ENCODE data around the gene COQ10B.
"Not testable (repeated sequence)": the region's sequence is repeated elsewhere in the genome, so short reads cannot be mapped to it uniquely, and the experiment has no call there.

The COQ10B gene

GRCh38 chr2:197453123-197453913 is at the start of gene COQ10B:
TSS of gene COQ10B (plus strand) at chr2:197453552. CDS start at chr2:197453561, 9 bp downstream.
- peak; percentile 95 for DNase-seq (ENCODE audit: low read depth)

DNA sequence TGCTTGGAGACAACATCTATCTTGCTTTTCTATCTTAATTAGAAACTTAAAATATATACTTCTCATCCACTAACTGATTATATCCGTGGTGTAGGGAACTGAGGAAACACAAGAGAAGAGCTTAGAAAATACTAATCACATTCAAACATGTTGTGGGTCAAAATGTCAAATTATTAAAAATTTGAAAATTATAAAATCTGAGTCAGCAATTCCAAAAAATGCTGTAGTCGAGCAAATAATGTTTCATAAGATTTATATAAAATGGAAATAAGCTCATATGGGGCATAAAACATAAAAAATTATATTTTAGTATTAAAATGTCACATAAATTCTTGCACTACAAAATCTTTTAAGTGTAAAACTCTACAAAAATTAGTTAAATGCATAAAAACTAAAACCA is 47.8 kb upstream of the COQ10B start:
- no peak for DNase-seq (ENCODE audit: low read depth)

GRCh38 chr2:197414039-197414438 is 39.3 kb upstream of the COQ10B start:
- DNase-seq (ENCODE audit: low read depth), result no peak

DNA sequence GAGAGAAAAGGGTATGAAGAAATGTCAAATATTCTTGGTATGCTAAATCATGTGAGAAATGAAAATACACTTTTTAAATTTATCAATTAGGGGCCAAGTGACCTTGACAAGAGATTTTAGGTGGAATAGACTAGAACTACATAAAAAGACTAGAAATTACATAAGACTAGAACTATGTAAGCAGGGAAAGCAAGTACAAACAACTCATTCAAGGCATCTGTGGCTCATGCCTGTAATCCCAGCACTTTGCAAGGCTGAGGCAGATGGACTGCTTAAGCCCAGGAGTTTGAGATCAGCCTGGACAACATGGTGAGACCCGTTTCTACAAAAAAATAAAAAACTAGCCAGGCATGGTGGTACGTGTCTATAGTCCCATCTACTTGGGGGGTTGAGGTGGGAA is 38.8 kb upstream of the COQ10B start:
- DNase-seq (ENCODE audit: low read depth), result no peak

DNA sequence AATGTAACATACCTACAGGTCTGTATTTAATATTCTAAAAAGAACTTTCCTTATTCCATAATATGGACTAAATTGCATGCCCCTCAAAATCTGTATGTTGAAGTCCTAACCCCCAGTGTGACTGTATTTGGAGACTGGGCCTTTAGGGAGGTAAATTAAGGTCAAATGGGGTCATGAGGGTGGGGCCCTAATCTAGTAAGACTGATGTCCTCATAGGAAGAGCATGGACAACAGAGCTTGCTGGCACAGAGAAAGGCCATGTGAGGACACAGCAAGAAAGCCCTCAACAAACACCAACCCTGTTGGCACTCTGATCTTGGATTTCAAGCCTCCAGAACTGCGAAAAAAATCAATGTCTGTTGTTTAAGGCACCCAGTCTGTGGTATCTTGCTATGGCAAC is 37.1 kb upstream of the COQ10B start:
- no peak for DNase-seq (ENCODE audit: low read depth)

DNA sequence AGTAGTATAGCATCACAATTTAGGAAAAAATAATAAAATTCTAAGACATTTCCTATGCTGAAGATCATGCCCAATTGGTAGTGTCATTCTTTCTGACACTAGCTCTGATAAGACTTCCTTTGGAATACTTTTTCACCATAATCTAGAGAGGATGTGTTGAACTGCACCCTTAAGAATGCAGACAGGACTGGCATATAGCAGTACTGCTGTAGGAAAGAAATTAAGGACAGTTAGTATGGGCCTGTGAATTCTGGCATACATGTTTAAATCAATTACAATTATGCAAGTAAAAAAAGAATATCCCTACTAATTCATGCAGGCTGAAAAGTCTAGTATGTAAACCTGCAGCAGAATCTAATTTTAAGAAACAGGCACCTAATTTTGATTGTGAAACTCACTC is 33.9 kb upstream of the COQ10B start:
- DNase-seq (ENCODE audit: low read depth), result no peak

DNA sequence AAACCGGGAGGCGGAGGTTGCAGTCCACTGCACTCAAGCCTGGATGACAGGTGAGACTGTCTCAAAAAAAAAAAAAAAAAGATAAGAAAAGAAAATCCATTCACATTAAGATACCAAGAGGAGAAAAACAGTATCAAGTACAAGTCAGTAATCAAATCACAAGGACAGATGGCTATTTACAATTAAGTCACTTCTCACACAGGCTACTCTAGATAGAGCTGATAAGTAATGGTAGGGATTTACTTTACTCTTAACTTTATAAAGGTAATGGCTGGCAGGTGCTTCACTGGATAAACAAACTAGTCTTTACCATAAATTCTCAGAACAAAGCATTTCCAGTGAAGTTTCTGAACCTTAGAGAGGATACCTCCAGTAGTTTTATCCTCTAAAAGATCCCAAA is 30.0 kb upstream of the COQ10B start:
- no peak for DNase-seq (ENCODE audit: low read depth)

DNA sequence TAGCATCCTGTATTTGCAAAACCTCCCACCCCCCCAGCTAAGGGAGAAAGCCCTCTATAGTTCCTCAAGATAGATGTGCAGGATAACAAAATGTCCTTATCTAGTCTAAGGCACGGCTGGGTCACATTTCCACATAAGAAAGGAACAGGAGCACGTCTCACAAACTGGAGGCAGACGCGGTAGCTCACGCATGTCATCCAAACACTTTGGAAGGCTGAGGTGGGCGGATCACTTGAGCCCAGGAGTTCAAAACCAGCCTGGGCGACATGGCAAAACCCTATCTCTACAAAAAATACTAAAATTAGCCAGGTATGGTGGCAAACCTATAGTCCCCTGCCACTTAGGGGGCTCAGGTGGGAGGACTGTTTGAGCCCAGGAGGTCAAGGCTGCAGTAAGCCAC is 27.8 kb upstream of the COQ10B start:
- DNase-seq (ENCODE audit: low read depth), result no peak

GRCh38 chr2:197426723-197427603 is 26.4 kb upstream of the COQ10B start:
- no peak for DNase-seq (ENCODE audit: low read depth)

DNA sequence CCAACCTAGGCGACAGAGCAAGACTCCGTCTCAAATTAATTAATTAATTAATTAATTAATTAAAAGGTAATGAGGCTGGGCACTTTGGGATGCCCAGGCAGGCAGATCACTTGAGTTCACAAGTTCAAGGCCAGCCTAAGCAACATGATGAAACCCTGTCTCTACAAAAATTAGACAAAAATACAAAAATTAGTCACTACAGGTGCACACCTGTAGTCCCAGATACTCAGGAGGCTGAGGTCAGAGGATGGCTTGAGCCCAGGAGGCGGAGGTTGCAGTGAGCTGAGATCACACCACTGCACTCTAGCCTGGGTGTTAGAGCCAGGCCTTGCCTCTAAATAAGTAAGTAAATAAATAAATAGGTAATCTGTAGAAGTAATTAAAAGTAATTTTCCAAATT is 25.4 kb upstream of the COQ10B start:
- DNase-seq (ENCODE audit: low read depth), result no peak

DNA sequence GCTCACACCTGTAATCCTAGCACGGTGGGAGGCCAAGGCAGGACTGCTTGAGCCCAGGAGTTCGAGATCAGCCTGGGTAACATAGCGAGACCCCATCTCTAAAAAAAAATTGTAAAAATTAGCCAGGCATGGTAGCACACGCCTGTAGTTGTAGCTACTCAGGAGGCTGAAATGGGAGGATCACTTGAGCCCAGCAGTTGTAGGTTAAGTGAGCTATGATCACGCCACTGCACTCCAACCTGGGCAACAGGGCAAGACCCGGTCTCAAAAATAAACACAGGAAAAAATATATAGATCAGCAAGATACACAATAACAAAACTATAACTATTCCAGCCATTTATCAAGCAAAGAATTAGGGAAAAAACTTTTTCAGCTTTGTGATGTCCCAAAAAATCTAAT is 21.5 kb upstream of the COQ10B start:
- no peak for DNase-seq (ENCODE audit: low read depth)

DNA sequence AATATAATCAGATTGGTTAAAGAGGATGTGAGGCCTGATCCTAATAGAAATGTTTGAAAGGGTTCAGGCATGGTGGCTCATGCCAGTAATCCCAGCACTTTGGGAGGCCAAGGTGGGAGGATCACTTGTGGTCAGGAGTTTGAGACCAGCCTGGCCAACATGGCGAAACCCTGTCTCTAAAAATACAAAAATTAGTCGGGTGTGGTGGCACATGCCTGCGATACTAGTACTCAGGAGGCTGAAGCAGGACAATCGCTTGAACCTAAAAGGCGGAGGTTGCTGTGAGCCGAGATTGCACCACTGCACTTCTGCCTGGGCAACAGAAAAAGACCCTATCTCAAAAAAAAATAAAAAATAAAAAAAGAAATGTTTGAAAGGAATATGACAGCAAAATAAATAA is 20.8 kb upstream of the COQ10B start:
- DNase-seq (ENCODE audit: low read depth), result not testable (repeated sequence)

- DNase-seq (ENCODE audit: low read depth), result no peak
Observed at GRCh38 chr2:197433780-197434438, 19.4 kb upstream of the COQ10B start.

DNA sequence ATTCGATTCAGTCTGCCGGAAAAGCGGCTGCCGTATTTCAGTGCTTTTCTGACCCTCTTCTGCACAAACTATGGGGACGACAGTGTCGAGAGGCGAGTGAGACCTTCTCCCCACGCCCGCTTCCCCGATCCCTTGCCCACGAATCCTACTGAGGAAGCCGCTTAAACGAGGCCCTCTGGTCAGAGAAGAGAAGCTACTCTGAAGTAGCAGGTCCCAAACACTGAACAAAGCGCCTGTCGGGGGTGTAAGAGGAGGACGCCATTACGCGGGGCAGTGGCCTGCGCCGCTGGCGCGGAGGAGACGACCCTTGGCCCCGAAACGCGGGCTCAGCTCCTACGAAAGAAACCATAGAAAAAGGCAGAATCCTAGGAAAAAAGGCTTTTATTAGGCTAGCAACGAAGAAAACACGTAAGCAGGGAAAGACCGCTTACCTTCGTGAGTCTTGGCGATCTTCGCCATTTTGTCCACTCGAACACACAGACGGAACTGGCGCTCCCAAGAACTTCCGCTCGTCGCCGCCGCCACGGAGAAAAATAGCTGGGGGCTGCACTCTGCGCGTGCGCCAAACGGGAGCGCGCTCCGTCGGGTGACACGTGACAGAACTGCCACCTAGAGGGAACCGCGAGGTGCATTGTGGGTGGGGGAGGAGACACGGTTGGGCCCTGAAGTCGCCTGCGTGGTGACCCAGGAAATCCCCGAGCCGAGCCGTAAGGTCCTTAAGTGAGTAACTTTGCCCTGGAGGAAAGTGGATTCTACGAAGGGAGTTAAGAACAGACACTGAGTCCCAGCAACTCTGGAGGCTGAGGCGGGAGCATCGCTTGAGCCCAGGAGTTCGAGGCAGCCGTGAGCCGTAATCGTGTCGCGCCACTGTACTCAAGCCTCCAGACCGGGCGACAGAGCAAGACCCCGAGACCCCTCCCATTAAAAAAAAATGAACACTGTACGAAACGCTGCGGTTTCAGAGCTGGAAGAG is 18.5 kb upstream of the COQ10B start, which contains the start of gene SF3B1:
TSS of gene SF3B1 (minus strand) at position 488 of the 973 bp plus-strand sequence. CDS start at position 459, 29 bp downstream.
- peak; percentile 98 for DNase-seq (ENCODE audit: low read depth)

- DNase-seq (ENCODE audit: low read depth), result no peak
Observed at GRCh38 chr2:197435598-197436420, 17.5 kb upstream of the COQ10B start.

- no peak for DNase-seq (ENCODE audit: low read depth)
Observed at GRCh38 chr2:197437380-197437779, 16.0 kb upstream of the COQ10B start.

- DNase-seq (ENCODE audit: low read depth), result no peak
Observed at GRCh38 chr2:197442857-197443256, 10.5 kb upstream of the COQ10B start.

GRCh38 chr2:197445746-197446145 is 7.6 kb upstream of the COQ10B start:
- DNase-seq (ENCODE audit: low read depth), result no peak

DNA sequence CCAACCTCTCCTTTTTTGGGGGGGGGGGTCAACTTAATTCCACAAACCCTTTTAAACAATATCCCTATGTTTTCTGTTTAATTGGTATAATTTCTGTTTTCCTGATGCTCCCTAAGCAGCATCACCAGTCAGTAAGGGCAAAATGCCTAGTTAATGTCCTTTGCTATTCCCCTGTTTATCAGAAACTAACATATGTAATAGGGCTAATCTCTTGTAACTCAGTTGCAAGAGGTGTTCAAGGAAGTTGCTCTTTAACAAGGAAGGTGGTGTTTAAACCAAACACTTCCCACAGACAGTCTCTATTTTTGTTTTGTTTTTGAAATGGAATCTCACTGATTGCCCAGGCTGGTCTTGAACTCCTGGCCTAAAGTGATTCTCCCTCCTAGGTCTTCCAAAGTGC is 6.5 kb upstream of the COQ10B start:
- no peak for DNase-seq (ENCODE audit: low read depth)

DNA sequence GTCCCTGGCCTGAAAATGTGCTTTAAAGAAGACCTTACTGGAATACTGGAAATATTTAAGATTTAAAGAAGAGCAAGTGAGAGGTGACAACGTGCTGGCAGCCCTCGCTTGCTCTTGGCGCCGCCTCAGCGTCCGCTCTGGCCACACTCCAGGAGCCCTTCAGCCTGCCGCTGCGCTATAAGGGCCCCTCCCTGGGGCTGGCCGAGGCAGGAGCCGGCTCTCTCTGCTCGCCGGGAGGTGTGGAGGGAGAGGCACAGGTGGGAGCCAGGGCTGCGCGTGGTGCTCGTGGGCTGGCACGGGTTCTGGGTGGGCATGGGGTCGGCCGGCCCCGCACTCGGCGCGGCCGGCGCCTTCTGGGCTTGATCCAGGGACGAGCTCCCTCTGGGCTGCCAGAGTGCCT is 2.9 kb upstream of the COQ10B start:
- DNase-seq (ENCODE audit: low read depth), result no peak

Data from stimulated activated CD8-positive, alpha-beta memory T cell treated with anti-CD3 and anti-CD28 coated beads, Interleukin-15, amount 100 ng/mL, for 1 hour (primary cell).